ENCODE results near the gene BFSP1. TPM values are rescaled to one million over a fixed set of nuclear protein-coding genes. Genes with fewer than 3 reads are reported as not detected.

Gene BFSP1
- total RNA-seq, 2 donors from 2014 or later, result 0.23 to 1.2 TPM

- Mint-ChIP-seq H3K36me3 (ENCODE audit: insufficient read depth in 2 of 2) (no peaks in the 10 kb centered on the region), H3K27me3 (ENCODE audit: low read depth) (peaks cover 32% of the 10 kb centered on the region), H3K9me3 (peaks cover 0 to 2% of the 10 kb centered on the region in 2 donors), H3K4me3 (no peak overlapping the region), H3K4me1 (ENCODE audit: low read depth) (no peaks in the 10 kb centered on the region), H3K27ac (no peak overlapping the region)
- DNase-seq (no peak), ATAC-seq (replicated peaks in 1 of 2) (no peak)
Measured at GRCh38 chr20:17543531-17544131, 12.5 kb upstream of the BFSP1 start.

GRCh38 chr20:17542993-17543412 is 11.8 kb upstream of the BFSP1 start:
- H3K9me3 Mint-ChIP-seq, result peaks cover 0 to 2% of the 10 kb centered on the region in 2 donors
- ATAC-seq (replicated peaks in 1 of 2) (no peak), DNase-seq (no peak)
- no peak overlapping the region for H3K27ac Mint-ChIP-seq
- peaks cover 33% of the 10 kb centered on the region for H3K27me3 Mint-ChIP-seq (ENCODE audit: low read depth)
- no peak overlapping the region for H3K4me3 Mint-ChIP-seq
- no peaks in the 10 kb centered on the region for H3K4me1 Mint-ChIP-seq (ENCODE audit: low read depth)
- H3K36me3 Mint-ChIP-seq (ENCODE audit: insufficient read depth in 2 of 2), result no peaks in the 10 kb centered on the region

- Mint-ChIP-seq H3K36me3 (ENCODE audit: insufficient read depth in 2 of 2) (no peaks in the 10 kb centered on the region), H3K9me3 (peaks cover 0 to 2% of the 10 kb centered on the region in 2 donors), H3K4me3 (no peak overlapping the region), H3K27ac (no peak overlapping the region), H3K4me1 (ENCODE audit: low read depth) (no peaks in the 10 kb centered on the region), H3K27me3 (ENCODE audit: low read depth) (peaks cover 38% of the 10 kb centered on the region)
- ATAC-seq (replicated peaks in 1 of 2), result no peak
- no peak for DNase-seq
Measured at GRCh38 chr20:17542481-17542880, 11.3 kb upstream of the BFSP1 start.

GRCh38 chr20:17541996-17542395 is 10.8 kb upstream of the BFSP1 start:
- Mint-ChIP-seq H3K27ac (no peak overlapping the region), H3K4me3 (no peak overlapping the region), H3K4me1 (ENCODE audit: low read depth) (no peaks in the 10 kb centered on the region), H3K27me3 (ENCODE audit: low read depth) (peaks cover 39% of the 10 kb centered on the region), H3K36me3 (ENCODE audit: insufficient read depth in 2 of 2) (no peaks in the 10 kb centered on the region), H3K9me3 (peaks cover 0 to 2% of the 10 kb centered on the region in 2 donors)
- ATAC-seq (replicated peaks in 1 of 2), result no peak
- no peak for DNase-seq

GRCh38 chr20:17541596-17541995 is 10.4 kb upstream of the BFSP1 start:
- no peak overlapping the region for H3K27ac Mint-ChIP-seq
- peaks cover 0 to 2% of the 10 kb centered on the region in 2 donors for H3K9me3 Mint-ChIP-seq
- no peaks in the 10 kb centered on the region for H3K4me1 Mint-ChIP-seq (ENCODE audit: low read depth)
- ATAC-seq (replicated peaks in 1 of 2), result no peak
- no peak for DNase-seq
- no peak overlapping the region for H3K4me3 Mint-ChIP-seq
- peaks cover 39% of the 10 kb centered on the region for H3K27me3 Mint-ChIP-seq (ENCODE audit: low read depth)
- no peaks in the 10 kb centered on the region for H3K36me3 Mint-ChIP-seq (ENCODE audit: insufficient read depth in 2 of 2)

- DNase-seq (peak; percentile 6 to 31), ATAC-seq (replicated peaks in 1 of 2) (peak; percentile 58 to 84)
- no peaks in the 10 kb centered on the region for H3K9me3 Mint-ChIP-seq
- no peak overlapping the region for H3K27ac Mint-ChIP-seq
- peaks cover 4% of the 10 kb centered on the region for H3K4me1 Mint-ChIP-seq (ENCODE audit: low read depth)
- no peak overlapping the region for H3K4me3 Mint-ChIP-seq
- H3K27me3 Mint-ChIP-seq (ENCODE audit: low read depth), result peaks cover 25% of the 10 kb centered on the region
- H3K36me3 Mint-ChIP-seq (ENCODE audit: insufficient read depth in 2 of 2), result no peaks in the 10 kb centered on the region
Measured at GRCh38 chr20:17538517-17539170, 7.5 kb upstream of the BFSP1 start.

- Mint-ChIP-seq H3K27me3 (ENCODE audit: low read depth) (peaks cover 18% of the 10 kb centered on the region), H3K4me3 (no peak overlapping the region), H3K27ac (no peak overlapping the region), H3K9me3 (no peaks in the 10 kb centered on the region), H3K4me1 (ENCODE audit: low read depth) (peaks cover 10% of the 10 kb centered on the region), H3K36me3 (ENCODE audit: insufficient read depth in 2 of 2) (no peaks in the 10 kb centered on the region)
- ATAC-seq (replicated peaks in 1 of 2) (no peak), DNase-seq (no peak)
Measured at GRCh38 chr20:17537959-17538358, 6.8 kb upstream of the BFSP1 start.

- Mint-ChIP-seq H3K36me3 (ENCODE audit: insufficient read depth in 2 of 2) (no peaks in the 10 kb centered on the region), H3K4me3 (no peak overlapping the region), H3K4me1 (ENCODE audit: low read depth) (peaks cover 10% of the 10 kb centered on the region), H3K27me3 (ENCODE audit: low read depth) (peaks cover 16% of the 10 kb centered on the region), H3K9me3 (no peaks in the 10 kb centered on the region), H3K27ac (no peak overlapping the region)
- DNase-seq, result peak; percentile 62 to 64
- peak; percentile 88 to 96 for ATAC-seq (replicated peaks in 1 of 2)
Measured at GRCh38 chr20:17536944-17537444, 5.8 kb upstream of the BFSP1 start.

- ATAC-seq (replicated peaks in 1 of 2), result no peak
- H3K27me3 Mint-ChIP-seq (ENCODE audit: low read depth), result peaks cover 23% of the 10 kb centered on the region
- H3K4me3 Mint-ChIP-seq, result no peak overlapping the region
- H3K27ac Mint-ChIP-seq, result no peak overlapping the region
- no peak for DNase-seq
- no peaks in the 10 kb centered on the region for H3K9me3 Mint-ChIP-seq
- peaks cover 16% of the 10 kb centered on the region for H3K4me1 Mint-ChIP-seq (ENCODE audit: low read depth)
- H3K36me3 Mint-ChIP-seq (ENCODE audit: insufficient read depth in 2 of 2), result no peaks in the 10 kb centered on the region
Measured at GRCh38 chr20:17534077-17534476, 2.9 kb upstream of the BFSP1 start.

- Mint-ChIP-seq H3K4me3 (no peak overlapping the region), H3K4me1 (ENCODE audit: low read depth) (peaks cover 16% of the 10 kb centered on the region), H3K27ac (no peak overlapping the region), H3K27me3 (ENCODE audit: low read depth) (peaks cover 23% of the 10 kb centered on the region), H3K36me3 (ENCODE audit: insufficient read depth in 2 of 2) (no peaks in the 10 kb centered on the region), H3K9me3 (no peaks in the 10 kb centered on the region)
- DNase-seq (peak in 1 of 2 donors; percentile 17), ATAC-seq (replicated peaks in 1 of 2) (no peak)
Measured at GRCh38 chr20:17533396-17533795, 2.2 kb upstream of the BFSP1 start.

- ATAC-seq (replicated peaks in 1 of 2), result no peak
- H3K4me1 Mint-ChIP-seq (ENCODE audit: low read depth), result peaks cover 16% of the 10 kb centered on the region
- H3K27me3 Mint-ChIP-seq (ENCODE audit: low read depth), result peaks cover 17% of the 10 kb centered on the region
- H3K27ac Mint-ChIP-seq, result no peak overlapping the region
- no peaks in the 10 kb centered on the region for H3K9me3 Mint-ChIP-seq
- H3K4me3 Mint-ChIP-seq, result peak overlapping the region; percentile 88
- no peak for DNase-seq
- H3K36me3 Mint-ChIP-seq (ENCODE audit: insufficient read depth in 2 of 2), result no peaks in the 10 kb centered on the region
Measured at GRCh38 chr20:17531665-17532025, 466 bp upstream of the BFSP1 start.

- Mint-ChIP-seq H3K4me1 (ENCODE audit: low read depth) (peaks cover 21% of the 10 kb centered on the region), H3K9me3 (no peaks in the 10 kb centered on the region), H3K27me3 (ENCODE audit: low read depth) (peaks cover 17% of the 10 kb centered on the region), H3K4me3 (peak overlapping the region; percentile 67 to 70), H3K27ac (no peak overlapping the region), H3K36me3 (ENCODE audit: insufficient read depth in 2 of 2) (no peaks in the 10 kb centered on the region)
- ATAC-seq (replicated peaks in 1 of 2) (no peak), DNase-seq (no peak)
Measured at GRCh38 chr20:17530153-17530552, 1.0 kb downstream of the BFSP1 start.

- H3K4me3 Mint-ChIP-seq, result no peak overlapping the region
Measured at GRCh38 chr20:17529586-17529985, 1.6 kb downstream of the BFSP1 start.

GRCh38 chr20:17525650-17526049 is 5.5 kb downstream of the BFSP1 start:
- Mint-ChIP-seq H3K9me3 (no peaks in the 10 kb centered on the region), H3K36me3 (ENCODE audit: insufficient read depth in 2 of 2) (no peaks in the 10 kb centered on the region), H3K27me3 (ENCODE audit: low read depth) (peaks cover 11% of the 10 kb centered on the region), H3K4me1 (ENCODE audit: low read depth) (peaks cover 16% of the 10 kb centered on the region), H3K27ac (no peak overlapping the region), H3K4me3 (no peak overlapping the region)
- peak; percentile 61 to 62 for ATAC-seq (replicated peaks in 1 of 2)
- DNase-seq, result no peak

More at GRCh38 chr20:17529586-17529985, 1.6 kb downstream of the BFSP1 start:
- Mint-ChIP-seq H3K27me3 (ENCODE audit: low read depth) (peaks cover 17% of the 10 kb centered on the region), H3K4me1 (ENCODE audit: low read depth) (peaks cover 21% of the 10 kb centered on the region), H3K27ac (no peak overlapping the region), H3K9me3 (no peaks in the 10 kb centered on the region), H3K36me3 (ENCODE audit: insufficient read depth in 2 of 2) (no peaks in the 10 kb centered on the region)
- ATAC-seq (replicated peaks in 1 of 2), result no peak
- no peak for DNase-seq
